GM12878 (cell line): ENCODE measurements around the gene NASP. TPM values are rescaled to one million over a fixed set of nuclear protein-coding genes. Genes with fewer than 3 reads are reported as not detected.

Experiments used
- CBX3 ChIP-seq: fragments of 200-600 bp; sonication (generic); IDR thresholded peaks from 2 replicates; pipeline ENCODE4 v1.6.1; 2016; ENCODE audit warnings: low read depth, borderline replicate concordance
- CHD1 ChIP-seq: IDR thresholded peaks from 2 replicates; pipeline ENCODE4 v1.6.1; 2012; ENCODE audit warnings: low read depth, low read length, improper control_type of control experiment
- GABPA ChIP-seq: IDR thresholded peaks from 2 replicates; pipeline ENCODE4 v1.6.1; 2014; ENCODE audit warnings: antibody characterized with exemption, low read depth, mild to moderate bottlenecking, inconsistent platforms
- GATAD2B ChIP-seq: fragments of 450-650 bp; conservative IDR thresholded peaks from 2 replicates; pipeline ENCODE4 v1.6.1; 2017; ENCODE audit warnings: low read depth, mild to moderate bottlenecking, moderate library complexity
- KAT2A ChIP-seq: conservative IDR thresholded peaks from 2 replicates; pipeline ENCODE4 v1.6.1; 2011; ENCODE audit warnings: low read depth, low read length; ENCODE audit not compliant: control insufficient read depth
- MEF2B ChIP-seq: fragments of 450-650 bp; IDR thresholded peaks from 2 replicates; pipeline ENCODE4 v1.6.1; 2018; ENCODE audit warnings: mild to moderate bottlenecking, moderate library complexity; ENCODE audit not compliant: partially characterized antibody, poor library complexity, severe bottlenecking
- NBN ChIP-seq: fragments of 450-650 bp; IDR thresholded peaks from 2 replicates; pipeline ENCODE4 v1.6.1; 2016
- SMAD1 ChIP-seq: fragments of 450-650 bp; IDR thresholded peaks from 2 replicates; pipeline ENCODE4 v1.6.1; 2018; ENCODE audit warnings: mild to moderate bottlenecking, low read depth; ENCODE audit not compliant: partially characterized antibody
- STAT1 ChIP-seq: fragments of 450-650 bp; conservative IDR thresholded peaks from 2 replicates; pipeline ENCODE4 v1.6.1; 2014; ENCODE audit warnings: antibody characterized with exemption, mild to moderate bottlenecking
- TCF12 ChIP-seq: IDR thresholded peaks from 2 replicates; pipeline ENCODE4 v1.6.1; 2011; ENCODE audit warnings: low read depth, mild to moderate bottlenecking, low read length
- TCF3 ChIP-seq: IDR thresholded peaks from 2 replicates; pipeline ENCODE4 v1.6.1; 2012; ENCODE audit warnings: low read depth, mild to moderate bottlenecking, low read length, borderline replicate concordance; ENCODE audit not compliant: insufficient read depth
- YBX1 ChIP-seq: fragments of 450-650 bp; IDR thresholded peaks from 2 replicates; pipeline ENCODE4 v1.6.1; 2016; ENCODE audit warnings: antibody characterized with exemption
- ZNF207 ChIP-seq: fragments of 450-650 bp; IDR thresholded peaks from 2 replicates; pipeline ENCODE4 v1.6.1; 2014; ENCODE audit warnings: antibody characterized with exemption, mild to moderate bottlenecking, borderline replicate concordance
- ZNF384 ChIP-seq: IDR thresholded peaks from 2 replicates; pipeline ENCODE4 v1.6.1; 2012; ENCODE audit warnings: low read depth, mild to moderate bottlenecking, low read length, improper control_type of control experiment, borderline replicate concordance
- polyA plus RNA-seq, 11 experiments: library from polyadenylated mRNA; depleted of rRNA in 4 of 11; unstranded in 6 of 11; stranded (reverse) in 5 of 11; fragments of >200 nt; fragmentation: Nextera tagmentation in 4 of 11; fragmentation: Illumina TruSeq in 1 of 11; extraction: Ambion mirVana in 4 of 11; extraction: Trizol in 1 of 11; gene quantifications; 1 replicate in 1 of 11; 2 replicates in 10 of 11; pipeline versions ENCODE4 v1.2.1 to v1.2.3, GENCODE V29; 2011 to 2016; ENCODE audit warnings: inconsistent platforms in 2 of 11, missing spikeins in 2 of 11, low read depth in 1 of 11
- total RNA-seq, 4 experiments: library from RNA; depleted of rRNA in 3 of 4; stranded (reverse); fragments of >200 nt in 3 of 4; fragmentation: Illumina TruSeq in 1 of 4; extraction: Trizol in 1 of 4; gene quantifications; 2 replicates each; pipeline versions ENCODE4 v1.2.1 to v1.2.3, GENCODE V29; 2013 to 2021
- TF ChIP-seq, protein P1 (sequence below): fragments of 150-350 bp; IDR thresholded peaks from 2 replicates; pipeline ENCODE4 v1.6.1; 2014; ENCODE audit warnings: mild to moderate bottlenecking, low read depth, low read length
- TF ChIP-seq, protein P2 (sequence below): fragments of 450-650 bp; IDR thresholded peaks from 2 replicates; pipeline ENCODE4 v1.6.1; 2018; ENCODE audit warnings: borderline replicate concordance, mild to moderate bottlenecking; ENCODE audit not compliant: partially characterized antibody
- TF ChIP-seq, protein P3 (sequence below): IDR thresholded peaks from 2 replicates; pipeline ENCODE4 v1.6.1; 2012; ENCODE audit warnings: low read depth, low read length, improper control_type of control experiment
- TF ChIP-seq, protein P4 (sequence below): fragments of 450-650 bp; IDR thresholded peaks from 2 replicates; pipeline ENCODE4 v1.6.1; 2016; ENCODE audit warnings: mild to moderate bottlenecking, moderate library complexity, borderline replicate concordance
- TF ChIP-seq, protein P5 (sequence below): IDR thresholded peaks from 2 replicates; pipeline ENCODE4 v1.6.1; 2012; ENCODE audit warnings: low read depth, low read length, improper control_type of control experiment

The NASP gene
- total and polyA plus RNA-seq, 10 of the 15 experiments (the other 5 are each of a cell fraction or from before 2014, with no cell fraction given), result 111 to 321 (median 205) TPM

DNA sequence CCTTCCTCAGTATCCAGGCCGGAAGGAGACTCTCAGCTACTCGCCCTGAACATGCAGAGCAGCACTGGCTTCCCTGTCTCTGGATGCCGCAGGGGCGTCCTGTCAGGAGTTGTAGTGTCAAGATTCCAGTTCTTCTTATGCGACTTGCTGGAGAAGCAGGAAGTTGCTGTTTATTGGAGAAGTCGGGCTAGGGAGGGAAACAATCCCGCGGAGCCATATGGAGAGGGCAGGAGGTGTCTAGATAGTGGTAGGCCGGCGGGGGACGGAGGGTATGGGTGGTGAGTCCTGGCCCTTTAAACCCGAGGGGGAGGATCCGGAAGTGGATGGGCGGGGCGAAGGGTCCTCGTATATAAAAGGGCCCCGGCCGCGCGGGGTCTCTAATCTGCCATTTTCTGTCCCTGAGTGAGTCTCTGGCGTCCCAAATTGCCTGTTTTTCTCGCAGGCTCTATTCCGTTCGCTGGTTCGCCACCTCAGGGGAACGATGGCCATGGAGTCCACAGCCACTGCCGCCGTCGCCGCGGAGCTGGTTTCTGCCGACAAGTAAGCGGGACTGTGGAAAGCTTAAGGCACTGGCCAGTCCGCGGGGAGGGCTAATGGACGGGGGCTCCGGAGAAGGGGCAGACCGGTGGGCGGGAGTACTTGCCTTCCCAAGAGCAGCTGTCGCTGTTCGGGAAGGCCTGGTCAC, at the start of gene NASP (continued):
- TF ChIP-seq, protein P1, sequence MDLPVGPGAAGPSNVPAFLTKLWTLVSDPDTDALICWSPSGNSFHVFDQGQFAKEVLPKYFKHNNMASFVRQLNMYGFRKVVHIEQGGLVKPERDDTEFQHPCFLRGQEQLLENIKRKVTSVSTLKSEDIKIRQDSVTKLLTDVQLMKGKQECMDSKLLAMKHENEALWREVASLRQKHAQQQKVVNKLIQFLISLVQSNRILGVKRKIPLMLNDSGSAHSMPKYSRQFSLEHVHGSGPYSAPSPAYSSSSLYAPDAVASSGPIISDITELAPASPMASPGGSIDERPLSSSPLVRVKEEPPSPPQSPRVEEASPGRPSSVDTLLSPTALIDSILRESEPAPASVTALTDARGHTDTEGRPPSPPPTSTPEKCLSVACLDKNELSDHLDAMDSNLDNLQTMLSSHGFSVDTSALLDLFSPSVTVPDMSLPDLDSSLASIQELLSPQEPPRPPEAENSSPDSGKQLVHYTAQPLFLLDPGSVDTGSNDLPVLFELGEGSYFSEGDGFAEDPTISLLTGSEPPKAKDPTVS, result no peak
- peak; percentile 38 for TF ChIP-seq STAT1
- 0 out of 2 replicates have a peak, but pooled peaks have one; percentile 45 for TF ChIP-seq TCF12
- peak; percentile 83; the same call in 1 of the 2 replicates for TF ChIP-seq ZNF207
- no peak for TF ChIP-seq ZNF384
- peak; percentile 80; the same call in 1 of the 2 replicates for TF ChIP-seq CHD1
- TF ChIP-seq GATAD2B, result peak; percentile 79
- TF ChIP-seq NBN, result peak; percentile 84; the same call in 1 of the 2 replicates
- TF ChIP-seq, protein P2, sequence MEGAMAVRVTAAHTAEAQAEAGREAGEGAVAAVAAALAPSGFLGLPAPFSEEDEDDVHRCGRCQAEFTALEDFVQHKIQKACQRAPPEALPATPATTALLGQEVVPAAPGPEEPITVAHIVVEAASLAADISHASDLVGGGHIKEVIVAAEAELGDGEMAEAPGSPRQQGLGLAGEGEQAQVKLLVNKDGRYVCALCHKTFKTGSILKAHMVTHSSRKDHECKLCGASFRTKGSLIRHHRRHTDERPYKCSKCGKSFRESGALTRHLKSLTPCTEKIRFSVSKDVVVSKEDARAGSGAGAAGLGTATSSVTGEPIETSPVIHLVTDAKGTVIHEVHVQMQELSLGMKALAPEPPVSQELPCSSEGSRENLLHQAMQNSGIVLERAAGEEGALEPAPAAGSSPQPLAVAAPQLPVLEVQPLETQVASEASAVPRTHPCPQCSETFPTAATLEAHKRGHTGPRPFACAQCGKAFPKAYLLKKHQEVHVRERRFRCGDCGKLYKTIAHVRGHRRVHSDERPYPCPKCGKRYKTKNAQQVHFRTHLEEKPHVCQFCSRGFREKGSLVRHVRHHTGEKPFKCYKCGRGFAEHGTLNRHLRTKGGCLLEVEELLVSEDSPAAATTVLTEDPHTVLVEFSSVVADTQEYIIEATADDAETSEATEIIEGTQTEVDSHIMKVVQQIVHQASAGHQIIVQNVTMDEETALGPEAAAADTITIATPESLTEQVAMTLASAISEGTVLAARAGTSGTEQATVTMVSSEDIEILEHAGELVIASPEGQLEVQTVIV, result peak; percentile 73
- TF ChIP-seq, protein P3, sequence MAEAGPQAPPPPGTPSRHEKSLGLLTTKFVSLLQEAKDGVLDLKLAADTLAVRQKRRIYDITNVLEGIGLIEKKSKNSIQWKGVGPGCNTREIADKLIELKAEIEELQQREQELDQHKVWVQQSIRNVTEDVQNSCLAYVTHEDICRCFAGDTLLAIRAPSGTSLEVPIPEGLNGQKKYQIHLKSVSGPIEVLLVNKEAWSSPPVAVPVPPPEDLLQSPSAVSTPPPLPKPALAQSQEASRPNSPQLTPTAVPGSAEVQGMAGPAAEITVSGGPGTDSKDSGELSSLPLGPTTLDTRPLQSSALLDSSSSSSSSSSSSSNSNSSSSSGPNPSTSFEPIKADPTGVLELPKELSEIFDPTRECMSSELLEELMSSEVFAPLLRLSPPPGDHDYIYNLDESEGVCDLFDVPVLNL, result 0 out of 2 replicates have a peak, but pooled peaks have one; percentile 32
- no peak for TF ChIP-seq YBX1
- TF ChIP-seq SMAD1, result peak; percentile 67
- TF ChIP-seq TCF3, result peak; percentile 60; the same call in 1 of the 2 replicates
- no peak for TF ChIP-seq KAT2A
- no peak for TF ChIP-seq CBX3
- TF ChIP-seq GABPA, result peak; percentile 81
- TF ChIP-seq, protein P4, sequence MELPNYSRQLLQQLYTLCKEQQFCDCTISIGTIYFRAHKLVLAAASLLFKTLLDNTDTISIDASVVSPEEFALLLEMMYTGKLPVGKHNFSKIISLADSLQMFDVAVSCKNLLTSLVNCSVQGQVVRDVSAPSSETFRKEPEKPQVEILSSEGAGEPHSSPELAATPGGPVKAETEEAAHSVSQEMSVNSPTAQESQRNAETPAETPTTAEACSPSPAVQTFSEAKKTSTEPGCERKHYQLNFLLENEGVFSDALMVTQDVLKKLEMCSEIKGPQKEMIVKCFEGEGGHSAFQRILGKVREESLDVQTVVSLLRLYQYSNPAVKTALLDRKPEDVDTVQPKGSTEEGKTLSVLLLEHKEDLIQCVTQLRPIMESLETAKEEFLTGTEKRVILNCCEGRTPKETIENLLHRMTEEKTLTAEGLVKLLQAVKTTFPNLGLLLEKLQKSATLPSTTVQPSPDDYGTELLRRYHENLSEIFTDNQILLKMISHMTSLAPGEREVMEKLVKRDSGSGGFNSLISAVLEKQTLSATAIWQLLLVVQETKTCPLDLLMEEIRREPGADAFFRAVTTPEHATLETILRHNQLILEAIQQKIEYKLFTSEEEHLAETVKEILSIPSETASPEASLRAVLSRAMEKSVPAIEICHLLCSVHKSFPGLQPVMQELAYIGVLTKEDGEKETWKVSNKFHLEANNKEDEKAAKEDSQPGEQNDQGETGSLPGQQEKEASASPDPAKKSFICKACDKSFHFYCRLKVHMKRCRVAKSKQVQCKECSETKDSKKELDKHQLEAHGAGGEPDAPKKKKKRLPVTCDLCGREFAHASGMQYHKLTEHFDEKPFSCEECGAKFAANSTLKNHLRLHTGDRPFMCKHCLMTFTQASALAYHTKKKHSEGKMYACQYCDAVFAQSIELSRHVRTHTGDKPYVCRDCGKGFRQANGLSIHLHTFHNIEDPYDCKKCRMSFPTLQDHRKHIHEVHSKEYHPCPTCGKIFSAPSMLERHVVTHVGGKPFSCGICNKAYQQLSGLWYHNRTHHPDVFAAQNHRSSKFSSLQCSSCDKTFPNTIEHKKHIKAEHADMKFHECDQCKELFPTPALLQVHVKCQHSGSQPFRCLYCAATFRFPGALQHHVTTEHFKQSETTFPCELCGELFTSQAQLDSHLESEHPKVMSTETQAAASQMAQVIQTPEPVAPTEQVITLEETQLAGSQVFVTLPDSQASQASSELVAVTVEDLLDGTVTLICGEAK, result peak; percentile 78
- TF ChIP-seq, protein P5, sequence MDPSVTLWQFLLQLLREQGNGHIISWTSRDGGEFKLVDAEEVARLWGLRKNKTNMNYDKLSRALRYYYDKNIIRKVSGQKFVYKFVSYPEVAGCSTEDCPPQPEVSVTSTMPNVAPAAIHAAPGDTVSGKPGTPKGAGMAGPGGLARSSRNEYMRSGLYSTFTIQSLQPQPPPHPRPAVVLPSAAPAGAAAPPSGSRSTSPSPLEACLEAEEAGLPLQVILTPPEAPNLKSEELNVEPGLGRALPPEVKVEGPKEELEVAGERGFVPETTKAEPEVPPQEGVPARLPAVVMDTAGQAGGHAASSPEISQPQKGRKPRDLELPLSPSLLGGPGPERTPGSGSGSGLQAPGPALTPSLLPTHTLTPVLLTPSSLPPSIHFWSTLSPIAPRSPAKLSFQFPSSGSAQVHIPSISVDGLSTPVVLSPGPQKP, result peak; percentile 66
- peak; percentile 8 for TF ChIP-seq MEF2B
